Measurements from ENCODE around the gene TTBK2. TPM values are rescaled to one million over a fixed set of nuclear protein-coding genes. Genes with fewer than 3 reads are reported as not detected.
A peak's percentile ranks its signal among the peaks of the same experiment; 100 is the strongest.

The TTBK2 gene
- total RNA-seq, 1 donor from 2014 or later = 28.0 TPM

DNA sequence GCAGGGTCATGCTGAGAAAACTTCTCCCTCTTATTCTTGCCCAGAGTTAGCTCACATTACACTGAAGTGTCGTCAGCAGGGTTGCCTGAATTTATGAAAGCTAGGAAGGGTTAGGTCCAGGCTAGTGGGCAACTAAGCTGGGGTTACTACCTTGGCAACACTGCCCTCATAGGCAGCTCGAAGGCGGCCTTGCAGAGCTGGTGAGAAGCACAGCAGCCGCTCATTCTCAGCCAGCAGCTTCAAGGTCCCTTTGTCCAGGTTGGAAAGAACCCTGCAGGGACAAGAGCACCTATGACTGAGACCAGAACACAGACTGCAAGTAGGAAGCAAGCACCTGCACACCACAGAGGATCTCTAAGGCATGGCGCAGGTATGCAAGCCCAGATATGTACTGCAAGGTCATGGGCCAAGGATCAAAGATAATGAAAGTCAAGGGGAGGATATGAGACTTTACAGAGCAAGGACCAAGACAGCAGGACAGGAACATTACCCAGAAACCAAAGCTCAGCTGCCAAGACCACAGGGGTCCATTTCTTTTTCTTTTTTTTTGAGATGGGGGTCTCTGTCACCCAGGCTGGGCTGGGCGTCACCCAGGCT is 186.4 kb downstream of the TTBK2 start:
- no peak for DNase-seq (ENCODE audit: low spot score)
- intact Hi-C loops (cut with DNase I) = no loop called here

GRCh38 chr15:42733027-42733426 is 187.6 kb downstream of the TTBK2 start:
- DNase-seq (ENCODE audit: low spot score) = no peak
- intact Hi-C loops (cut with DNase I) = no loop called here

GRCh38 chr15:42732095-42732827 is 188.3 kb downstream of the TTBK2 start:
- peak; percentile 46 for DNase-seq (ENCODE audit: low spot score)
- intact Hi-C loops (cut with DNase I) = no loop called here

DNA sequence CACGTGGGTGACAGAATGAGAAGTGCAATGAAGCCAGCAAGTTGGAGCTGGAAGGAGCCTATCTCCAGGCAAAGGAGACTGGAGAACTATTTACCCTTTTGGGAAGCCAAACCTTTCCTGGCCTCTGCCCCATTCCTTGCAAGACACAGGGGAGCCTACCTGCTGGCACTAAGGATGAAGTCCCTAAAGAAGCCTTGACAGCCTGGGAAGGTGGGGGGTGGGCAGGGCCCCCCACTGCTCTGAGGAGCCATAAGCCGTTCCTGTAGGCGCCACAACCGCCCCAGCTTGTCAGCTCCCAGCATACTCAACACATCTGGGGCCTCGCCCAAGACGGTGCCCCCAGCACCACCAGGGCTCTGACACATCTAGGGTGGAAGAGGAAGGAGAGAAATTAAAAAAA is 189.1 kb downstream of the TTBK2 start:
- intact Hi-C loops (cut with DNase I) = no loop called here
- peak; percentile 39 for DNase-seq (ENCODE audit: low spot score)

DNA sequence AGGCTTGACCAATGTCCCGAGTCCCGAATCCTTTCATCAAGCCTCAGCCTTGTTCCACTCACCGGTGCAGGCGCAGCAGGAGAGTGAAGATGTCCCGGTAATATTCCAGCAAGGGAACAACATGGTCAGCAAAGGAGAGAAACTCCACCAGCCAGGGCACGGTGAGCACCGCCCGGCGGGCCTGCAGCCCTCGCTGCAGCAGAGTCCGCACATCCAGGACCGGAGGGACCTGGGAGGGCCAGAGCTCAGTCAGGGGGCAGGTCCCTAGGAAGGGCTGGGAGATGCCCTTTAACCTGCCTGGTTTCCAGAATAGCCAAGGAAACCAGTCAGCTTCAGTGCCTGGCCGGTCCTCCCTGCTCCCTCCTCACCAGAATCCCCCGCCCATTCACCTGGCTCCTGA is 190.0 kb downstream of the TTBK2 start:
- intact Hi-C loops (cut with DNase I) = no loop called here
- DNase-seq (ENCODE audit: low spot score) = no peak

DNA sequence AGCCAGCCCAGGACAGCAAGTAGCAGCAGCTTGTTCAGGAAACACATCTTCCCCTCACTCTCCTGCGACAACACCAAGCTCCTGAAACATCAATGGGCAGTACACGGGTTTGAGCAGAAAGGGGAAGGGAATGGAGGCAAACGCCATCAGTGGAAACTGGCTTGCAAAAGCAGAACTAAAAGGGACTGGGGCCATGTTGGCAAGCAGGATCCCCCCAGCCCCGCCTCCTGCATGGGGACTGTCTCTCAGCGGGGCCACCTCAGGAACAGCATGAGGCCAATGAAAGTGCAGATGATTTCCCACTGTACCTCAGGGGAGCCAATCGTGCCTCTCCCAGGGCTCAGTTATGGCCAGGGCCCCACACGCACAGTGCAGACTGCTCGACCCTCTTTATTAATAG is 190.4 kb downstream of the TTBK2 start:
- peak; percentile 54 for DNase-seq (ENCODE audit: low spot score)
- intact Hi-C loops (cut with DNase I) = no loop called here

GRCh38 chr15:42729409-42729808 is 191.2 kb downstream of the TTBK2 start:
- DNase-seq (ENCODE audit: low spot score) = peak; percentile 44
- intact Hi-C loops (cut with DNase I) = no loop called here

- DNase-seq (ENCODE audit: low spot score) = no peak
Measured at GRCh38 chr15:42728972-42729371, 191.6 kb downstream of the TTBK2 start.

GRCh38 chr15:42728560-42728959 is 192.0 kb downstream of the TTBK2 start:
- intact Hi-C loops (cut with DNase I) = no loop called here
- DNase-seq (ENCODE audit: low spot score) = peak; percentile 36

More at GRCh38 chr15:42728972-42729371, 191.6 kb downstream of the TTBK2 start:
- intact Hi-C loops (cut with DNase I) = no loop called here

DNA sequence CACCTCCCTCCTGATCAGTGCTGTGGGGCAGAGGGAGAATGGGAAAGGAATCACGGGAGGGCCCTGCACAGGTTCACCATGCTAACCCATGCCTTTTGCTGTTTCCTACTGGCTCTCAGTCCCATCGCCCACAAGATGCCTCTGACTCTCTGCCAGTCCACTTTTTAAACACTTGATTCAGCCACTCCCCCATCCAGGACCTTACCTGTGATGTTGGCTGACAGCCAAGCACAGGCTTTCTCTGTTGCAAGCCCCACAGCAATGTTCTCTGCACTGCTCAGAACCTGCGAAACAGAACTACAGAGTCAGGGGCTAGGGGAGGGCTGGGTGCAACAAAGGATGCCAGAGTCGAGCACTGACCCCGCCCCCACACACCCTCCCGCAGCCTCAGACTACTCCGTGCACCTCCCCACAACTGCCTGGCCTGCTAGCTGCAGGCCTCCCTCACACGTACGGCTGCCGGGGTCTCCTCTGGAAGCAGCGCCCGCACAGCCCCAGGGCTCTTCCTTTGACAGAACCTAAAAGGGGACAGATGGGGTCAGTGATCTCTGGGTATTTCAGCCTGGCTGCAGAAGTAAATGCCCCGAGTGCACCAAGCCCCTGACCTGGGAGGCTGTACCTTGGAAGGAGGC is 192.7 kb downstream of the TTBK2 start:
- intact Hi-C loops (cut with DNase I) = no loop called here
- DNase-seq (ENCODE audit: low spot score) = peak; percentile 47

DNA sequence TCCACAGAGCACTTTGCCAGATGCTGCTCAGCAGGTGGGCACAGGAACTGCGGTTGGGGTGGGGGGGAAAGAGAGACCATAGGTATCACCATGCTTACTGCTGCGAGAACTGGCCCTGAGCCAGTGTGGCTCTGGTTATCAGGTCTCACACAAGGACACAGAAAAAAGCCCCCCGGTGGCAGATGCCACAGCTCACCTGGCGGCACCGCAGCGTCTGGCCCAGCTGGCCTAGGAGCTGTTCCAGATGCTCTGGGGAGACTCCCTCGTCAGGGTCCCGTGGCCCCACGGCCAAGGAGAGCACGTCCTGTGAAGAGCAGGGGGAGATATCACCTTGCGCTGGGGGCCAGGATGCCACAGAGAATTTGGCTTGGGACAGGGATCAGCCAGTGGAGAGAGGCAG is 194.5 kb downstream of the TTBK2 start:
- intact Hi-C loops (cut with DNase I) = no loop called here
- no peak for DNase-seq (ENCODE audit: low spot score)

GRCh38 chr15:42725331-42725903 is 195.2 kb downstream of the TTBK2 start:
- no peak for DNase-seq (ENCODE audit: low spot score)
- intact Hi-C loops (cut with DNase I) = no loop called here

DNA sequence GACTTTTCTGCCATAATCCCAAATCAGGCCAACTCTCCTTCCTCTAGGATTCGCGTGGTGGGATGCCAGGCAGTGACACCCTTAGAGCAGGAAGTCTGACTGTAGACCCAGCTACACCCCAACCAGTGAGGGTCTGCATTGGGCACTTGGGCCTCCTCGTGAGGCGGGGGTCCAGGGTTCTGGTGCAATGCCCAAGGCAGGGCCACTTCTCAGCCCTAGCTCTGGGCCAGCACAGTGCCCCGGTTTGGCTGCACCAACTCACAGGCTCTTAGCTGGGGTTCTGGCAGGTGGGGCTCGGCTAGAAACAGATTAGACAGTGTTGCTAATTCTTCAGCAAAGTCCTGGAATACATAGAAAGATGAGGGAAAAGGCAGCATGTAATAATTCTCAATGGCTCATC is 196.3 kb downstream of the TTBK2 start:
- intact Hi-C loops (cut with DNase I) = no loop called here
- DNase-seq (ENCODE audit: low spot score) = no peak

DNA sequence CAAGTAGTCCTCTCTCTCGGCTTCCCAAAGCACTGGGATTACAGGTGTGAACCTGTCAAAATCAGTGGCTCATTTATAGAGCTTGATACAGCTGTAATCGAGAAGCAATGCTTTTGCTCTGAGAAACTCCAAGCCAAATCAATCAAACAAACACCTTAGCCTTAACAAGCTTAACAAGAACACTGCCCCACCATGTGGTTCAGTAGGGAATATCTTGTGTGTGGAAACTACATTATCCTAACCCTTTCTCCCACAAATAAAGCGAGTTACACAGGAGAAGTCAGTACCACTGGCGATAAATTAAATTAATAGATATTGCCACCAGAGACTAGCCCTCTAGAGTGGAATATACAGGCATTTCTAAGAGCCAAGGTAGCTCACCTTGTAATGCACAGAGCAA is 197.5 kb downstream of the TTBK2 start:
- intact Hi-C loops (cut with DNase I) = no loop called here
- no peak for DNase-seq (ENCODE audit: low spot score)

- no peak for DNase-seq (ENCODE audit: low spot score)
- intact Hi-C loops (cut with DNase I) = no loop called here
Measured at GRCh38 chr15:42721916-42722315, 198.7 kb downstream of the TTBK2 start.

- no peak for DNase-seq (ENCODE audit: low spot score)
- intact Hi-C loops (cut with DNase I) = no loop called here
Measured at GRCh38 chr15:42721016-42721415, 199.6 kb downstream of the TTBK2 start.

GRCh38 chr15:42720071-42720470 is 200.5 kb downstream of the TTBK2 start:
- intact Hi-C loops (cut with DNase I) = no loop called here
- DNase-seq (ENCODE audit: low spot score) = no peak

DNA sequence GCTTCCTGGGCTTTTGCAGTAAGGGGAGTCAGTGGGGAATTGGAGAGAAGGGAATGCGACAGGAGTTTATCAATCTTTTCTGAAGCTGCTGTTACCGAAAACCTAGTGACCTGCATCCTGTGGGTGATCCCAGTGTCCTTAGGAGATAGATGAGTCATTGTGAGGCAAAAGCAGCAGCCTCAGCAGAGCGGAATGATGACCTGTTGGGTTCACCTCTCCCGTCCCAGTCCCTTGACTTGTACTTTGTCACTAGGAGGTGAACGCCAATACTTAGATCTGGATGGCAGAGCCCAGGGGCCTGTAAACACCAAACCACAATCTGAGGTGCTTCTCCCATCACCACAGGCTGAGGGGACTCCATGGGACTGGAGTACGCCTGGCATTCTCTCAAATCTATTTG is 201.5 kb downstream of the TTBK2 start:
- intact Hi-C loops (cut with DNase I) = no loop called here
- no peak for DNase-seq (ENCODE audit: low spot score)

DNA sequence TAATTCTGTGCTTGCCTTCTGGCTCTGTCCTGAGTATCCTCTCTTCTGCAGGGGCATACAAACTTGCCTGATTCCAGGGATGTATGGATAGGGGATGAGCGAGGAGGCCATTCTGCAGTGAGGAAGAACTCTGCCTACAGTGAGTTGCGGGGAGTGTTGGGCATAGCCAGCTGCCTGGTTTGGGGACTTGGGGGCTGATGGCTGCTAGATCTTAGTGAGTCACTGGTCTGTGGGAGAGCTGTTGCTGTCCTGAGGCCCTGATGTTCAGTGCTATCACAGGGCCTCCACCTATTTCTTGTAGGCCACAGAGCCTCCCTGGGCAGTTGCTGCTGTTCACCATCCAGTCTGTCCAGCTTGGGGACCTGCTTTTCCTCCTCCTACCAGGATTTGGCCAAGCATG is 204.0 kb downstream of the TTBK2 start:
- intact Hi-C loops (cut with DNase I) = no loop called here
- DNase-seq (ENCODE audit: low spot score) = no peak

GRCh38 chr15:42716125-42716524 is 204.5 kb downstream of the TTBK2 start:
- DNase-seq (ENCODE audit: low spot score) = no peak
- intact Hi-C loops (cut with DNase I) = no loop called here

GRCh38 chr15:42712584-42712983 is 208.0 kb downstream of the TTBK2 start:
- peak; percentile 33 for DNase-seq (ENCODE audit: low spot score)
- intact Hi-C loops (cut with DNase I) = no loop called here
